Measurements from ENCODE around the gene CFAP58. TPM values are rescaled to one million over a fixed set of nuclear protein-coding genes. Genes with fewer than 3 reads are reported as not detected.

Gene CFAP58
- total RNA-seq, 1 donor from 2014 or later = 1.1 TPM

- DNase-seq (no peak), ATAC-seq (no peak)
- intact Hi-C loops (cut with DNase I) = no loop called here
- Histone ChIP-seq H3K27me3 (ENCODE audit: low read depth) (no peaks in the 10 kb centered on the region), H3K27ac (no peak overlapping the region), H3K36me3 (no peaks in the 10 kb centered on the region), H3K4me1 (no peaks in the 10 kb centered on the region), H3K9me3 (no peaks in the 10 kb centered on the region), H3K4me3 (no peak overlapping the region)
- no peak for TF ChIP-seq CTCF (IDR thresholded peaks at IDR 0.05)
Measured at GRCh38 chr10:104430360-104430759, 76.7 kb downstream of the CFAP58 start.

GRCh38 chr10:104433669-104434068, 80.0 kb downstream of the CFAP58 start:
- Histone ChIP-seq H3K4me1 (no peaks in the 10 kb centered on the region), H3K36me3 (no peaks in the 10 kb centered on the region), H3K9me3 (no peaks in the 10 kb centered on the region), H3K27me3 (ENCODE audit: low read depth) (no peaks in the 10 kb centered on the region), H3K4me3 (no peak overlapping the region), H3K27ac (no peak overlapping the region)
- no peak for DNase-seq
- intact Hi-C loops (cut with DNase I) = no loop called here
- no peak for ATAC-seq
- TF ChIP-seq CTCF (IDR thresholded peaks at IDR 0.05) = no peak

GRCh38 chr10:104434601-104435000, 81.0 kb downstream of the CFAP58 start:
- intact Hi-C loops (cut with DNase I) = no loop called here
- Histone ChIP-seq H3K27me3 (ENCODE audit: low read depth) (no peaks in the 10 kb centered on the region), H3K4me1 (no peaks in the 10 kb centered on the region), H3K4me3 (no peak overlapping the region), H3K9me3 (no peaks in the 10 kb centered on the region), H3K27ac (no peak overlapping the region), H3K36me3 (no peaks in the 10 kb centered on the region)
- no peak for TF ChIP-seq CTCF (IDR thresholded peaks at IDR 0.05)
- no peak for ATAC-seq
- DNase-seq = no peak

DNA sequence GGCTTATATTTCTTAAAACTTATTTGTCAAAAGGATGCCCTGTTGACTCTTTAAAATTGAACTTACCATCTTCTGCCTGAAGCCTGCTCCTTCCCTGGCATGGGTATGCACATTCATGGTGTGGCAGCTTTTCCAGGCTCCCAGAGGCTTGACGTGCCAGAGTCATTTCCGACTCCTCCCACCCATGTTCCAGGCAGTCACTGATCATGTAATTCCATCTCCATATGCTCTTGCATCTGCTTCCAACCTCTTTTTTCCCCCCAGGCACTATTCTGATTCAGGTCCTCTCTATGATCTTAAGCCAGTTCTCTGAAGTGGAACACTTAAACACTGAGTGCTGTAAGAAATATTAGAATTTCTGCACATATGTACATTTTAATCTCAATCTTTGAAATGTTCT, 82.2 kb downstream of the CFAP58 start:
- no peak for TF ChIP-seq CTCF (IDR thresholded peaks at IDR 0.05)
- H3K4me3 ChIP-seq = no peak overlapping the region
- H3K27ac ChIP-seq = no peak overlapping the region
- DNase-seq = no peak
- H3K4me1 ChIP-seq = no peaks in the 10 kb centered on the region
- no peaks in the 10 kb centered on the region for H3K9me3 ChIP-seq
- ATAC-seq = no peak
- intact Hi-C loops (cut with DNase I) = no loop called here
- H3K36me3 ChIP-seq = no peaks in the 10 kb centered on the region
- no peaks in the 10 kb centered on the region for H3K27me3 ChIP-seq (ENCODE audit: low read depth)

GRCh38 chr10:104437226-104437625, 83.6 kb downstream of the CFAP58 start:
- no peak overlapping the region for H3K4me3 ChIP-seq
- no peak overlapping the region for H3K27ac ChIP-seq
- H3K4me1 ChIP-seq = no peaks in the 10 kb centered on the region
- no peak for ATAC-seq
- H3K36me3 ChIP-seq = no peaks in the 10 kb centered on the region
- intact Hi-C loops (cut with DNase I) = no loop called here
- no peaks in the 10 kb centered on the region for H3K27me3 ChIP-seq (ENCODE audit: low read depth)
- H3K9me3 ChIP-seq = no peaks in the 10 kb centered on the region
- no peak for TF ChIP-seq CTCF (IDR thresholded peaks at IDR 0.05)
- no peak for DNase-seq

- H3K36me3 ChIP-seq = no peaks in the 10 kb centered on the region
- intact Hi-C loops (cut with DNase I) = no loop called here
- no peak overlapping the region for H3K4me3 ChIP-seq
- no peak overlapping the region for H3K27ac ChIP-seq
- no peaks in the 10 kb centered on the region for H3K9me3 ChIP-seq
- DNase-seq (no peak), ATAC-seq (no peak)
- H3K4me1 ChIP-seq = no peaks in the 10 kb centered on the region
- H3K27me3 ChIP-seq (ENCODE audit: low read depth) = no peaks in the 10 kb centered on the region
- TF ChIP-seq CTCF (IDR thresholded peaks at IDR 0.05) = no peak
Measured at GRCh38 chr10:104440221-104440620, 86.6 kb downstream of the CFAP58 start.

All from lower lobe of right lung (tissue), 2 donors.